Stimulated activated CD4-positive, alpha-beta T cell treated with anti-CD3 and anti-CD28 coated beads, TNF-alpha, amount 100 ng/mL, for 24 hours (primary cell): ENCODE measurements around the gene DMRTC2.

Experiments used
- DNase-seq, 3 experiments: peaks; one replicate each; pipeline ENCODE4 v3.0.0-alpha.2; 2020; ENCODE audit warnings: low read depth in 3 of 3

The DMRTC2 gene

GRCh38 chr19:41845001-41845050 lies at the start of gene DMRTC2:
DMRTC2 (plus strand) TSS chr19:41845042; CDS start chr19:41847429, 2,387 bp downstream.
- DNase-seq, result no peak

- no peak for DNase-seq
Observed at GRCh38 chr19:41796362-41796761, 48.5 kb upstream of the DMRTC2 start, which contains the start of gene CEACAM3. CEACAM3 (plus strand) TSS chr19:41796587; CDS start chr19:41796678, 91 bp downstream.

DNA sequence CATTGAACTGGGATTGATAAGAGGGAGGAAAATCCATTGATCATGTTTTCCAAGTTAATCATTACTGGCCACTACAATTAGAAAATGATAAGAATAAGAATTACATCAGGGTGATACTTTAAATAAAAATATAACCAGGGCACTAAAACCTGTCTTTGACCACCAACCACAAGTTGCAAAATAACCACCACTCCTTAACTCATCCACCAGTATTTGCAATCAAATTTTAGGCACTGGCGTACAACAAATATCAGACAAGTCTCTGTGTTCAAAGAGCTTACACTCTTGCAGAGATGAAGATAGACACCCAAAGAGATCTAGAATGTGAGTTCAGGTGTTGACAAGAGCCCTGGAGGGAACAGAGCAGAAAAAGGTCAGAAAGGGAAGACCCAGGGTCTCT lies 47.9 kb upstream of the DMRTC2 start:
- DNase-seq, result no peak

- DNase-seq, result no peak
Observed at GRCh38 chr19:41799444-41800000, 45.3 kb upstream of the DMRTC2 start.

GRCh38 chr19:41801031-41801430 lies 43.8 kb upstream of the DMRTC2 start:
- DNase-seq, result no peak

- no peak for DNase-seq
Observed at GRCh38 chr19:41801792-41802211, 43.0 kb upstream of the DMRTC2 start.

DNA sequence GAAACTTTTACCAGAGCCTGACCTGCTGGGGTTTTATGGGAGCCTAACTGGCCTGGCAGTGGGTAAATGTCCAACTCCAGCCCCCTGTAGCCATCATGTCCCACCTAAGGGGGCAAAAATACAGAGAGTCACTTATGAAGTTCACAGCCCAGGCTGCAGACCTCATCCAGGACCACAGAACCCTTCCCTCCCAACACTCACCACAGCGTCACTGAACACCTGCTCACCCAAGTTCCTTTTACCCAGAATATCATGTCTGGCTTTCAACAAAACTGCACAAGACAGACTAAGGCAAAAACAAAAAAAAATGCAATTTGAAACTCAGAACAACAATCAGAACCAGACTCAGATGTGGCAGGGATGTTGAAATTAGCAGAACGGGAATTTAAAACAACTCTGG lies 42.1 kb upstream of the DMRTC2 start:
- no peak for DNase-seq

GRCh38 chr19:41804336-41804735 lies 40.5 kb upstream of the DMRTC2 start:
- no peak for DNase-seq

GRCh38 chr19:41807176-41807575 lies 37.7 kb upstream of the DMRTC2 start:
- no peak for DNase-seq

- DNase-seq, result no peak
Observed at GRCh38 chr19:41808663-41809566, 35.9 kb upstream of the DMRTC2 start.

GRCh38 chr19:41810301-41810700 lies 34.5 kb upstream of the DMRTC2 start:
- DNase-seq, result no peak

GRCh38 chr19:41811036-41811435 lies 33.8 kb upstream of the DMRTC2 start:
- no peak for DNase-seq

- DNase-seq, result no peak
Observed at GRCh38 chr19:41811981-41812380, 32.9 kb upstream of the DMRTC2 start.

- DNase-seq, result no peak
Observed at GRCh38 chr19:41813911-41814310, 30.9 kb upstream of the DMRTC2 start.

- DNase-seq, result no peak
Observed at GRCh38 chr19:41815301-41815700, 29.5 kb upstream of the DMRTC2 start.

DNA sequence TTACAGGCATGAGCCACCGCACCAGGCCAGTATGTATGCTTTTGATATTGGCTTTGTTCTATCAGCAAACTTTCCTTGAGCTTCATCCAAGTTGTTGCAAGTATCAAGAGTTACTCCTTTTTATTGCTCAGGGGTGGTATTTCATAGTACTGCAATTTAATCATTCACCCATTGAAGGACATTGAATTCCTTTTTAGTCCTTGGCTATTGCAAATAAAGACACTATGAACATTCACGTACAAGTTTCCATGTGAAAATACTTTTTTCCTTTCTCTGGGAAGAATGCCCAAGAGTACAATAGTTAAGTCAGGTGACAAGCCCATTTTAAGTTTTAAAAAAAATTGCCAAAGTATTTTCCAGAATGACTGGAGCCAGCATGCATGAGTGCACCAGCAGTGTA lies 28.1 kb upstream of the DMRTC2 start:
- no peak for DNase-seq

GRCh38 chr19:41821003-41821735 lies 23.7 kb upstream of the DMRTC2 start:
- peak; percentile 5 to 16 (median 6) for DNase-seq

GRCh38 chr19:41837981-41838708 lies 6.7 kb upstream of the DMRTC2 start:
- DNase-seq, result no peak

DNA sequence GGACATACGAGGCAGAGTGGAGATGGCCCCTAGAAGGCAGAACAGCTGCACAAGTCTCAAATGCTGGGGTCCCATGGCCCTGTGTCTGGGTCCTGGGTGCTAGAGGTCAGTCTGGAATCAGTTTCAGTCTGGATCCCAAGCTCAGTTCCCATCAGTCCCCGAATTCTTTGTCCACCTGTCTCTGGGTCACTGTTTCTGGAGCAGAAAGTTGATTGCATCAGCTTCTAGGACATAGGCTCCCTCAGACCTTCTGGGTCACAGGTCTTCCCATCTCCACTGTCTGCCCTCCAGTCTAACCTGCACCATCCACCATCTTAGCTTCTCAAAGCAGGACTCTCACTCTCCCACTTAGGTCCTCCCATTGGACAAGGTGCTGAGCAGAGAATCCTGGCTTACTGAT lies 5.6 kb upstream of the DMRTC2 start:
- DNase-seq, result no peak

DNA sequence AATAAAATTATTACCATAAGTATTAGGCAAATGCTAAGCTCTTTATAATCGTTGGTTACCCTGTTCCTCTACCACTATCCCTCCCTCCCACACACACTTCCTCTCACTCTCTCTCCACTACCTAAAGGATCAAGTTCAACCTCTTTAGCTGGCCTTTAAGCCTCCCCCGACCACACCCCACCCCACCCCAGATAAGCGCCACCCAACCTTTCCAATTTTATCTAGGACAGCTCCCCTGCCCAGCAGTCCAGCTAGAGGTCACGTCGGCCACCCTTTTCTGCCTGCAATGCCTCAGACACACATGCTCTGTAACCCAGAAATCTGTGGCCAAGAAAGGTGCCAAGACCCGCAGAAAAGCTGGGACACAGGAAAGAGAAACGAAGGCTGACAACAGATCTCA lies 1.5 kb upstream of the DMRTC2 start:
- DNase-seq, result no peak

- no peak for DNase-seq
Observed at GRCh38 chr19:41844601-41845000, 241 bp upstream of the DMRTC2 start, which contains the start of gene LYPD4. LYPD4 (minus strand) TSS chr19:41844683; CDS start chr19:41839285, 5,398 bp downstream.

GRCh38 chr19:41845051-41845590 lies 279 bp downstream of the DMRTC2 start:
- DNase-seq, result no peak
